Stimulated activated CD8-positive, alpha-beta memory T cell treated with anti-CD3 and anti-CD28 coated beads, Interleukin-7, amount 100 ng/mL, for 4 hours (primary cell): ENCODE measurements around the gene FAM180A.

ENCODE experiments used
- DNase-seq, 2 donors: peaks; one replicate each; pipeline ENCODE4 v3.0.0-alpha.2; 2020; ENCODE audit warnings: low read depth in 2 of 2

FAM180A gene

DNA sequence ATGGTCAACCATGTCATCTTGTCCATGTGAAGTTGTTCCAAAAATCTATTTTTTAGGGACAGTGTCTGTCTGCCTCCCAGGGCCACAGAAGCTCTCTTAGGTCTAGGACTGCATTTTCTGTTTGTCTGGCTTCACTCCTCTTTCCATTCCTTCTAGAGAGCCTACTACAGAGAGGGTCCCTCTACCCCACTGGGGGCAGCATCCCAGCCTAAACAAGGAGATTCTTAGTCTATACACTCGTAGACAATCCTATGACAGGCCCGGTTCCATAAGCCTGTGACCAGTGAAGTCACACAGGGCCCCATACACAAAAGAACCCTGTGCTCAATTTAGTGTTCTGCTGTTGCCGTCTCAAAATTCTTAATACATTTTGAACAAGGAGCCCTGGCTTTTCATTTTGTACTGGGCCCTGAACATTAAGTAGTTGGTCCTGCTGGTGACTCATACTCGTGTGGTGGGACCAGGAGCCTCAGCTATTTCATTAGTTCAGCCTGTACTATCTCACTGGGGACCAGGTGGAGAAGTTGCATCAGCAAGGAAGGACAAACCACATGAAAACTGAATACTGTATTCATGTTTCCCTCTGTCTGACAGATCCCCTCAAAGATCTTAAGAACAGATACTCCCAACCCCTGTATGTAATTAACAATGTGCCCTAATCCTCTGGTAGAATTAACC, 23.5 kb upstream of the FAM180A start:
- DNase-seq, result no peak

DNA sequence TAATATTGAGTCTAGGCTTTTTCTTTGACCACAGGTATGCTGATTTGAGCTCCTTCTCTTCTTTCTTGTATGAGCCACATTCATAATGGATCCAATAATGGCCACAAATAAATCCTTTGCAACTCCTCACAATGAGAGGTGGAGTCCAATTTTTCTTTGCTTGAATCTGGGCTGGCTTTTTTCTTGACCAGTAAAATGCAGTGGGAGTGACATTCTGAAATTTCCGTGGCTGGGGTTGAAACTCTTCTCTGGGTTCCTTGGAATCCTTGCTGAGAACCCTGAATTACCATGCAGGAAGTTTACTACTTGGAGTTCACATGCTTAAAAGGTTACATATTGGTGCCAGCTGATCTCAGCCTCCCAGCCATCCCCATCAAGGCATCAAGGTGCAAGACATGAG, 22.4 kb upstream of the FAM180A start:
- DNase-seq, result no peak

DNA sequence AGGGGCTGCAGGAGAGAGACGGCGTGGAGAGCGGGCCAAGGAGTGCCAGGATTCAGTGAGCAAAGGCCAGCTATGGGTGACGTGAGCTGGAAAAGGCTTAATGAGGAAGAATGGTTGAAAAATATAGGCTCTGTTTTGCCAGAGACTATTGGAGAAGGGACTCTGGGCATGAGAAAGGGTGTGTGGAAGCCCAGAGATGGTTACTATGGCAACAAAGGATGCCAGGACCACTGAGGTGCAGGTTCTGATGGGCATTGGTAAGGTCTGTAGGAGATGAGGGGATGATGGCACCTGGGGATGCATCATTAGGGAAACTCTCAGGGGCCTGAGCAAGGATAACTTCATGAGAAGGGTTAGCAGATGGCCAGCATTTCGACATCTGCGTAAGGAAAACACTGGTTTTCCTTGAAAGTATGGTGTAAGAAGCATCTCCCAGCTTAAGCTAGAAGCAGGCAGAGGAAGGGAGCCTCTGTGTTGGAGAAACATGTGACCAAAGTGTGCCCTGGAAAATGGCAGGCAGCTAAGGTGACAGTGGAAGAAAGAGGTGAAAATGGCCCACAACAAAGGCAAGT, 21.6 kb upstream of the FAM180A start:
- DNase-seq, result no peak

DNA sequence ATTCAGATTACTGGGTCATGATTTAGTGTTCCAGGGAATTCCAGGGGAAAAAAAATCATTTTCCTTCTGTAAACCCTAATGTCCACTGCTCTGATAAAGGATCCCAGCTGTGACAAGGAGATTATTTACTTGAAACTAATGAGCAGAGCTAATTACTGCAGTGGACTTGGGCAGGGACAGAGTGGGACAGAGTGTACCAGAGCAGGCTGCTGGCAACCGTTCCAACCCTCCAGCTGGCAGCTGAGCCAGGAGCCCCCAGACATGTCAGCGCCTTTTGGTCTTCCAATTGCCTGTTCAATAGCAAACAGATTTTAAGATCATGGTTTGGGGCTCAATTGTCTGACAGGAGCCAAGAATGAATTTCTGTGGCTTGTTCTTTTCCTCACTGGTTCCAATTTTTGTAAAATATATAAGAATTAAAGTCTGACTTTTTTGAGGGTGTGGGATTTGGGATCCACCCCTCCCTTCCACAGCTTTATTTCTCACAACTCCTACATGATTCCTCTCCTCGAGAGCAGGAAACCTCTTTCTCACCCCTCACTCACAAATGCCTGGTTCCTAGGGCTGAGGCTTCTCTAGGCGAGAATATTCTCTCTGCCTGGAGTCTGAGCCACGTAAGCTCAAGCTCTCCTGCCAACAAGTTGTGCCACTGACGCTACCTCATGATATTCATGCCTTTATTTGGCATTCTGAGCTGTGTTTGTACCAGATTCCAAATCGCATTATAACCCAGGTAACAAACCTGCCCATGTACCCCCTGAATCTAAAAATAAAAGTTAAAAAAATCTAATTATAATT, 20.6 kb upstream of the FAM180A start:
- no peak for DNase-seq

DNA sequence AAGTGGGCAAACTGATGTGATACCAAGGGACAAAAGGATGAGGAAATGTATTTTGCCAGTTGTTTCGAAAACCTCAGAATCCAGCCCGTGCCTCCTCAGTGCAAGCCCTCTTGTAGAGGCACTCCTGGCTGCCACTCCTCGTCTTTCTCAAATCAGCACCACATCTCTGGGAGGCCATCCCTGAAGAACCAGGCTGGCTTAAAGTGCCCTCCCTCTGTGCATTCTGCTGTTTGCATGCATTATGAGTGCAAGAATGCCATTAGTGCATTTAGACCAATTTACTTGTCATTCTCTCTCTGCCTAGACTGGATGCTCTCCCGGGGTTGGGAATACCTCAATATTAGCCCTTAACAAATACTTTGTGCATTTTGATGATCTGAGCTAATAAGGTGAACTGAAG, 19.9 kb upstream of the FAM180A start:
- no peak for DNase-seq

DNA sequence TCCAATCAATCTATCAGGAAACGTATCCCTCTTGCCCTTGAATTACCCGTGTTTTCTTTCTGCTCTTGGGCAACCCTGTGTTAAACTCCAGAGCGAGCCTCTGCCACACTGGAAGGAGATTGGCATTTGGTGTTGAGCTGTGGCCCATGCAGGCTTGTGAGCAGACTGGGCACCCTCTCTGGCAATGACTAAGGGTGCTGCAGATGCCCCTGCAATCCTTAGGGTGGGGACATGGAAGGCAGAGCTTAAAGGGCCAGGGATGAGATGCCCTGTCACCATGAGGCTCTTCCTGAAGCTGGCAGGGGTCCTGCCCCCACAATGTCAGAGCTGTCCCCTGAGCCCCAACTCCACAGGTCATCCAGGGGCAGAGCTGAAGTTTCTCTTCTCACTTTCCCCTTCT, 19.5 kb upstream of the FAM180A start:
- no peak for DNase-seq

DNA sequence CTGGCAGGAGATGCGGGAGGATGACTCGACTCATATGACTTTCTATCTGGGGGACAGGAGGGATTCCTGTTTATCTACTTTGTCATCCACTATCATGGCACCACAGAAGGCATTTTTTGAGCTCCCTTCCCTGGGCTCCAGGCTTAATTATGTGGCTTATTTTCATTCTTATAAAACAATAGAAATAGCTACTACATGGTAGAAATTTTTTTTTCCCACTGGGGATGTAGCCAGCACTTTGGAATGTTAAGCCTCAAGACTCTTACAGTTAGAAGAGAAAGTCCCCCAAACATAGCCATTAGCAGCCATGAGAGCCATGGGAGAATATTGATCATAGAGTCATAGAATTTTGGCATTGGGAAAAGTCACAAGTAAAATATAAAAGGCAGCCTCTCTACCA, 14.6 kb upstream of the FAM180A start:
- no peak for DNase-seq

DNA sequence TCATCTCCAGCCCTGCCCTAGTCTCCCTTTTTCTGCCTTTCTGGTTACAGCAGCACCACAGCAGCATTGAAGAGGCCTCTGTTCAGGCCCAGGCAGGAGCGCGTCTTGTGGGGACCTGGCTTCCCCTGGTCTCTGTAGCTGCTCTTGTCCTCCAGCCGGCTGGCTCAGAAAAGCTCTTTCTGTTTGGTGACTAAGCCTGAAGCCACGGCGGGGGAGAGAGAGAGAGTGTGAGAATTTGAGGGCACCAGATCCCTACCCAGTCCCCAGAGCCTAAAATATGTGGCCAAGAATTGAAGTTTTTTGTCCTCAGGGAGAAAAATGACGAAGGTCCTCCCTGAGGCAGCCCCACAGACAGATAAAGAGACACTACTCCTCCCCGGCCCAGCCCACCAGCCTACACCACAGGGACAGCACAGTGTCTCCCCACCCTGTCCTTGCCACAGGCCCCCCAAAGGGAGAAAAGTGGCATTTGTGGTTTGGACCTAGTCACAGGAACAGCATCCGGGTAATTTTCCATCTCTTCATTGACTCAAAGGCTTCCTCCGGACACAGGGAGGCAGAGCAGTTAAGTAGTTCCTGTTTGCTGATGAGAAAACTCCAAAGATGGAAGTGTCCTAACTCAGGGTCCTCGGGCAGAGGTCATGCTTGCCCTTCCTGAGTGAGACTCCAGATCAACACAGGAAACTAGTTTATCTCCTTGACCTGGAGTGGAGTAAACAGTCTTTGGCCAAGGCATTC, 13.3 kb upstream of the FAM180A start:
- no peak for DNase-seq

DNA sequence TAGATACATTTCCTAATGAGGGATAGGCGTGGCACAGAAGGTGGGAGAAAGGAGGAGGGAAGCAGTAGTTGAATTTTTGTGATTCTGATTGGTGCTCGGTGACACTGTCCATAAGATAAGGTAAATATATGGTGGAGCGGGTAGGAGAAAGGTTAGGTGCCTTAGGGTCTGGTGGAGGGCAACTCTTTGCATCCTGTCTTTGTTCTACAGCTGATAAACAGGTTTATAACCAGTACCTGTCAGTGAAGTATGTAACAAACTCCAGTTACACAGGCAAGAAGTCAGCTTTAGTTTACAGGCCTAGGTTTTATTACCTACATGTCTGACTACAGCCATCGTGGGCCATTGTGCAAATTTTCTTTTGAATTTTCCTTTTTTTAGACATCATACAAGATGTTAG, 10.9 kb upstream of the FAM180A start:
- no peak for DNase-seq

DNA sequence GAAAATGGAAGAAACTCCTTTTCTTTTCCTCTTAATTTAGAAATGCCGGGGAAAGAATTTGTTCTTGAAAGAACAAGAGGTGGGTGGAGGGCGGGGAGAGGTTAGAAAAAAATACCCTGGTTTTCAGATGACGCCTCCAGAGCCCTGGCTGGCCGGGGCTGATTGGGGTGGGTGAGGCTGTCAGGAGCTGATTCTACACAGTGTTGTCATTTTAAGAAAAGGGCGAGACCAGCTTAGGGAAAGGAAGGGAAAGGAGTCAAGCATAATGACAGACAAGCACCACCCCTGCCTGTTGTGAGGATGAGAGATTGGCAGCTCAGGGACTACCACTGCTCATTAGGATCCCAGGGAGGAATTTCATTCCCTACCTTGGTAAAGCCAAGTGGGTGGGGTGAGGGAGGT, 9.9 kb upstream of the FAM180A start:
- DNase-seq, result no peak

DNA sequence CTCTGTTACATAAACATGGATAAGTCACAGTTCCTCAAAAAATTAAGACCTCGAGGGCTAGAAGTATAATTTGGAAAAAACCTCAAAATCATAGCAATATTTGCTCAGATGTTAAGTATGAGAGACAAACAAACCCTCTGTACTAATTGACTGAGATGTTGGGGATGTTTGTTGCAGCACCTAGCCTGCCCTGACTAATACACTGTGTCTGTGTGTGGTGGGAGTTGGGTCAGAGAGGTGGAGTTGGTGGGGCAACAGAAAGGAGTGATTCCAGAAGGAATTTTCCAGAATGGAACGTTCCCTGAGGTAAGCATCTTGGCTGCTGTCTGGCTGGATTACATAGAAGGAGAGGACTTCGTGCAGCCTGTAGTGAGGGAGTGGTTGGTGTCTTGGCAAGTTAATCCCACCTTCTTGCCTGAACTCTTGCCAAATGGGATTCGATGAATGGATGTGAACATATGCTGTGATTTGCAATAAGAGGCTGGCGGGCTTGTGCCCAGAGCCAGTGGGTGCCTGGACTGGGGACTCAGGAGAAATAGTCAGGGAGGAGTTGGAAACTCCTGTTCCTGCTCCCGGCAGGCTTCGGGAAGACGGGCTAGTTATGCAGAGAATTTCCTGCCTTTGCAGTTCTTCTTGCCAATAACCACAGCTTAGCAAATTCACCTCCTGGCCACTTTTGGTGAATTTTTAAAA, 9.3 kb upstream of the FAM180A start:
- DNase-seq, result no peak

DNA sequence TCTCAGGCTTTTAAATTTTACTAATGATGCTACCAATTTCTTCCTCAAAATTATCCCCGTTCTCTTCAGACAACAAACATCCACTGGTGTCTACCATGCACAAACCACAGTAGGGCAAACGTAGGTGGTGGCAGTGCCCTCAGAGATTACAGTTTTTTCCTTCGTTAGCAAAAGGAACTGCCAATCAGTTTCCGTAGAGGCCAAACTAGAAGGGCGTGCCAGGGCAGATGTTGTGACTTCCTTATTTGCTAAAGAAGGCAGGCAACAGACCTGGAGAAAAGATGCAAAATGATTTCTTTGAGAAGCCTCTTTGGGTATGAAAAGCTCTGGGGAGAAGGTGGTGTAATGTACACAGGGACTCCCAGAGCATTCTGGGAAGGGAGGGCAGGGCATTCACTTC, 7.6 kb upstream of the FAM180A start:
- DNase-seq, result no peak

DNA sequence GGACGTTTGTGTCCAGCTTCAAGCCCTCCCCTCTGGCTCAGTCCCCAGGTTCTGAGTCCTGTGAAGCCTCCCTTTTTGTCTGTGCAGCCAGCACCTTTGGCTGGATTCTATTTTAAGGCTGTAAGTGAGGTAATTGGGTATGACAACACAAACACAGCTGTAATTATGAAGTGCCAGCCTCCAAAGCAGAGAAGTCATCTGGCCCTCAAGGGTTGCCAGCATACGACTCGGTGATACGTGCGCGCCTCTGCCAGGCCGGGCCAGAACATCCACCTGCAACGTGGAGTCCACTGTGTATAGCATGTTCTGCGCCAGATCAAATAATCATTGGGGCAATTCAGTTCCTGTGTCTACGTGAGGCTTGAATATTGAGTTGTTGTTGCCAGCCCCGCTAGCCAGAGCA, 6.7 kb upstream of the FAM180A start:
- no peak for DNase-seq

DNA sequence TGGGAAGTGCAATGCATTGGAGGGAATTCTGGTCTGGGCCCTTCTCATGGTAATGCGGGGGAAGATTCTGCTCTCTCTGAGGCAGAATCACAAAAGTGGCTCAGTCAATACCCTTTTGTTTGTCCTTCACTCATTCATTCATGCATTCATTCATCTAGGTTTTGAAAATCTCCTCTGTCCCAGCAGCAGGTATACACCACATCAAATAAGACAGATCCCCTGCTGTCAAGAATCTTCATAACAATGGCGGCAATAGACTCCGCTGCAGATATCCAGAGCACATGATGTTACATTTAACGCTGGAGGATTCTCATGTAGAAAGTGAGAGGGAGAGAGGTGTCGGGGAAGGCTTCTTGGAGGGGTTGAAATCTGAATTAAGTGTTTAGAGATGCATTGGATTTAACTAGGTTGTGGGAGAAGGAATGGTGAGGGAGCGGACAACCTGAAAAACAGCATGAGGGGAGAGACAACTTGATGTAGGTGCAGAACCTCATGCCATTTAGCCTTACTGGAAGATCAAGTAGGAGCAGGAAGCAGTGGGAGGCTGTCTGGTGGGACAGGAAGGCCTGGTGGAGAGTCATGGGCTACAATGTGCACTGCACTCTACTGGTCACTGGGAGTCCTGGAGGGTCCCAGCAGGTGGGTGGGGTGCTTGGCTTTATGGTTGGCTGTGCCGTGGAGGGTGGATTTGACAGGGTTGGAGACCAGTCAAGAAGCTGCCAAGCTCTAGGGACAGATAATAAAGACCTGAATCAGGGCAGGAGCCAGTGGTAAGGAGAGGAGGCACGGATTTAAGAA, 5.2 kb upstream of the FAM180A start:
- no peak for DNase-seq

DNA sequence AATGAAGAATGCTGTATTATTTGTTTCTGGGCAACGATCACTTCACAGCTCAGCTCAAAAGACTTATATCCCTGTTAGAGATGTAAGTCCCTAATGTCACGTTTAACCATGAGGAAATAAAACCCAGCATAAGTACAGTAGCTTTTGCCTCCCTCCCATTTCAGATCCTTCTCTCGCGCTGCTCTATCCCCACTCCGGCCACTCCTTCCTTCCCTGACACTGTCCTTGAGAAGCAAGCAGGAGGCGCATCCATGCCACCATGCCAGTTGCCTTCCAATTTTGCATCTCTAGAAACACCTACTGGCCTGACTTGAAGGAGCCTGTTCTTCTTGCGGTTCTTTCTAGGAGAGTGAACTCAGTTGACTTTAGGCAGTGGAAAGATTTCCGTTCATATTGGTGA, 1.2 kb downstream of the FAM180A start:
- DNase-seq, result no peak

DNA sequence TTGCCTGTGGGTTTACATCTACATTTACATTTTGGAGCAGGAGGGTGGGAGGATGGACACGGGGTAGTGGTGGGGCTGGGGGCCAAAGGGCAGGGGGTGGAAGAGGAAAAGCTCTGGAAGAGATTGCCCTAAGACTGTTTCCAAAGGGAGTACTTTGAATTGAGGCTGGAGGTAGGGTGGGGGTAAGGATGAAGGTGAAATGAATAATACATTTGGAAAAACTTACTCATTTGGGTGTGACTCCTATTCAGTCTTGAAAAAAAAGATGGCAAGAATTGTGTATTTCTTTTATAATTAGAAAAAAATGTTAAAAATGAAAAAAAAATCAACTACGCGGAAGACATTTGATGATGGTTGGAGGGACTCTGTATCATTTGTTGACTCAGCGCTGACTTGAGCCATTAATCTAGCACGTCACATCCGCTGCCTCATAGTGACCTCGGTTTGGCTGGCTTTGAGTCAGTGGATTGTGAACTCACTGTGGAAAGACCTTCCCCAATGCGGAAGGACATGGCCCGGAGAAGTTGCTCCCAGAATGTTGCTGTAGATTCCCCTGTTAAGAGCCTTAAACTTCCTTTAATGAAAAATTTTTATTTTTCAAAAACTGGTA, 2.8 kb downstream of the FAM180A start:
- no peak for DNase-seq

DNA sequence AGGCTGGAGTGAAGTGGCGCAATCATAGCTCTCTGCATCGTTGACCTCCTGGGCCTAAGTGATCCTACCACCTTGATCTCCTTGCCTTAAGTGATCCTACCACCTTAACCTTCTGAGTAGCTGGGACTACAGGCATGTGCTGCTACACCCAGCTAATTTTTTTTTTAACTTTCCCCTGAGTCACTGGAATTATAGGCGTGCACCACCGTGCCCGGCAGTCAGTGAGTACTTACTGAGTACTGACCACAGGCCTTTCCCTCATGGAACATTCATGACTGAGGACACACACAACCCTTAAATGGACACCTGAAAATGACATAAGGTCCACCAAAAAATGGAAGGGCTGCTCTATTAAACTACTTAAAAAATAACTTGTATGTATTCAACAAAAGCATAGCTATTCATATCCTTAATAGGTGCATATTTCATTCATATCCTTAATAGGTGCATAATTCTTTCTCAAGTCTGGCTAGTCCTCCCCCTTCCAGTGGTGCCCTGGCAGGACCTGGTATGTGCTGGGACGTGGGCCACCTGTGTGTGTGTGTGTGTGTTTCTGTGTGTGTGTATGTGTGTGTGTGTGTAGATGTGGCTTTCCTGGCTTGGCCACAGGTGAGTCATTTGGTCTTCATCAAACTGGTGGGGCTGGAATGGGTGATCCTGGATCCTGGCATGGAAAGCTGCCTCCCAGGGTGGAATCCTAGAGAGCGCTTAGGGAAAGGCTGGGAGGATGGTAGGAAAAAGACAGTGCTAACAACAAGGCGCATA, 3.5 kb downstream of the FAM180A start:
- no peak for DNase-seq

DNA sequence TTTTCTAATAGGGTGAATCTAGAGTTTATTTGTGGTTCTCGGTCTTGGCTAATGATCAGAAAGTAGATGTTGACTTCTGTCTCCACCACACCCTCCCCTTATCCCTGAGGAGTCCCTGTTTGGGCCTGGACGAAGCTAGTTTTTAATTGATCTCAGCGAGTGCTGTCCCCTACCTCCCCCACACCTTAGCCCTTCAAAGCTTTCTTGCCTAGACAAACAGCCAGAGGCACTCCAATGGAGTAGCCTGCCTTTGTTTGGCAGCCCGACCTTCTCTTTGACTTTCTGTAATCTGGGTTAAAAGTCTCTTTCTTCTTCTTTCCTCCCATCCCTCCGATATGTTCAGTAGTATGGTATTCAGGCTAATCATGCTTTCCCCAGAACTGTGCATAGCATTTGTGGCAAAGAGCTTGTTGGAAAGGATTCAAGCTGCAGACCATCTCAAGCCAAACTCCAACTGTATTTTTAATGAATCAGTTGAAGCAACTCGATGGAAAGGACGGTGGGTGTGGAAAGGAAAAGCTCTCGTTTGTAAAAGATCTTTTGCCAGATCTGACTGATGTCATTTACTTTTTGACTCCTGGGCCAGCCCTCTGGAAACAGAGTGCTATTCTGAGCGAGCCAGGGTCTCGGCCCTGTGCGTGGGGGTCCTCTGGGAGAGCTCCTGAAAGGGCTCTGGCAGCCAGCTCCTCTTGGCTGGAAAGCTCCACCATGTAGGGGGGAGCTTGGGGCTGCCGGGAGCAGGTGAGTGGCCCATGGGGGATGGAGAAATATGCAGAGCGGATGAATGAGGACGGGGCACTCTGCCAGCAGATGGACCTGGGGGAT, 4.5 kb downstream of the FAM180A start:
- no peak for DNase-seq

DNA sequence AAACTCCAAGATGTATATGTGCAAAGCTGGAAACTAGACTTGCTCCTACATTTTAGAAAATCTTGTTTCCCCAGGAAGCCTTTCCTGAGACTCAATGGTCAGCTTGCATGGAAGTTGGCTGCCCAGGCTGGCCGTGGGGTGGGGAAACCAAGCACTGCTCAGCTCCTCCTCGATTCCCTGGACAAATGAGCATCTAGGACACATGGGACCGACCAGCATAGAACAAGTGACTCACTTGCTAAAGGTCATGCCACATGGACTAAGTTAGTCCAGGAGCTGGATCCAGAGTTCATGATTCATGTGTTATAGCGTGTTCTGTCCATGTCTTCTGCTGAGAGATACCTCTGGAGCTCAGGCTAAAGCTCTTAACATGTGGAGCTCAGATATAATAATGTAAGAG, 6.2 kb downstream of the FAM180A start:
- no peak for DNase-seq
